HT1080 (cell line): ENCODE measurements around the gene BIK. TPM values are rescaled to one million over a fixed set of nuclear protein-coding genes. Genes with fewer than 3 reads are reported as not detected.
"Not testable (repeated sequence)": the region's sequence is repeated elsewhere in the genome, so short reads cannot be mapped to it uniquely, and the experiment has no call there.

Experiments used
- DNase-seq: peaks from one replicate; pipeline ENCODE4 v3.0.0-alpha.2; 2015; ENCODE audit warnings: low read depth
- total RNA-seq: library from RNA; depleted of rRNA; stranded (reverse); fragments of >200 nt; shearing (Covaris generic); gene quantifications from 2 replicates; pipeline ENCODE4 v1.2.3, GENCODE V29; 2014

The BIK gene
- total RNA-seq, 1 experiment from 2014 or later: 0.14 TPM

GRCh38 chr22:43104056-43104625 lies 6.4 kb upstream of the BIK start:
- not testable (repeated sequence) for DNase-seq

GRCh38 chr22:43104950-43105349 lies 5.6 kb upstream of the BIK start:
- DNase-seq: not testable (repeated sequence)

- no peak for DNase-seq
Measured at GRCh38 chr22:43106302-43106701, 4.2 kb upstream of the BIK start.

- DNase-seq: no peak
Measured at GRCh38 chr22:43109511-43109910, 1.0 kb upstream of the BIK start.

GRCh38 chr22:43109921-43110443 lies 568 bp upstream of the BIK start:
- DNase-seq: no peak

GRCh38 chr22:43110927-43111623 lies 525 bp downstream of the BIK start:
- no peak for DNase-seq

GRCh38 chr22:43113526-43114251 lies 3.1 kb downstream of the BIK start:
- no peak for DNase-seq

- no peak for DNase-seq
Measured at GRCh38 chr22:43114958-43115357, 4.4 kb downstream of the BIK start.

GRCh38 chr22:43116932-43117331 lies 6.4 kb downstream of the BIK start:
- no peak for DNase-seq

- no peak for DNase-seq
Measured at GRCh38 chr22:43118024-43118849, 7.7 kb downstream of the BIK start.

GRCh38 chr22:43118953-43119458 lies 8.5 kb downstream of the BIK start:
- no peak for DNase-seq

GRCh38 chr22:43126501-43127165 lies 16.1 kb downstream of the BIK start:
- DNase-seq: peak; percentile 82

GRCh38 chr22:43127166-43127908 lies 16.8 kb downstream of the BIK start:
- DNase-seq: no peak

GRCh38 chr22:43128116-43128515 lies 17.6 kb downstream of the BIK start:
- DNase-seq: no peak

GRCh38 chr22:43128928-43129424 lies 18.4 kb downstream of the BIK start:
- DNase-seq: no peak

GRCh38 chr22:43129426-43130425 lies 19.2 kb downstream of the BIK start:
- DNase-seq: no peak

- DNase-seq: no peak
Measured at GRCh38 chr22:43131773-43132501, 21.4 kb downstream of the BIK start.

GRCh38 chr22:43133401-43133800 lies 22.9 kb downstream of the BIK start:
- DNase-seq: no peak
